HepG2 (cell line): ENCODE data around the gene CATSPERD. TPM values are rescaled to one million over a fixed set of nuclear protein-coding genes. Genes with fewer than 3 reads are reported as not detected.
A peak's percentile ranks its signal among the peaks of the same experiment; 100 is the strongest.

ENCODE experiments used
- DMTF1 ChIP-seq: sonication (generic); formaldehyde crosslinking; IDR thresholded peaks from 2 replicates; pipeline ENCODE4 v1.4.0; 2020; ENCODE audit warnings: mild to moderate bottlenecking, missing genetic modification reagents
- GRHL1 ChIP-seq: sonication (generic); formaldehyde crosslinking; conservative IDR thresholded peaks from 2 replicates; pipeline ENCODE4 v1.8.0; 2022; ENCODE audit warnings: missing genetic modification reagents
- KLF16 ChIP-seq, 2 experiments: sonication (generic) in 1 of 2; formaldehyde crosslinking in 1 of 2; IDR thresholded peaks; 2 replicates each; pipeline versions ENCODE4 v1.6.1 to v1.8.0; 2016 to 2023; ENCODE audit warnings: missing genetic modification reagents in 2 of 2, missing compliant biosample characterization in 1 of 2
- NCOA2 ChIP-seq: sonication (generic); formaldehyde crosslinking; IDR thresholded peaks from 2 replicates; pipeline ENCODE4 v1.8.0; 2022; ENCODE audit warnings: inconsistent platforms
- SPEN ChIP-seq: sonication (generic); formaldehyde crosslinking; IDR thresholded peaks from 2 replicates; pipeline ENCODE4 v1.5.1; 2020; ENCODE audit warnings: low read depth, mild to moderate bottlenecking, missing genetic modification reagents
- TBX3 ChIP-seq: fragments of 450-650 bp; IDR thresholded peaks from 2 replicates; pipeline ENCODE4 v1.6.1; 2017; ENCODE audit warnings: antibody characterized with exemption, mild to moderate bottlenecking, inconsistent platforms, borderline replicate concordance
- YEATS2 ChIP-seq: sonication (generic); formaldehyde crosslinking; IDR thresholded peaks from 2 replicates; pipeline ENCODE4 v1.4.0; 2020; ENCODE audit warnings: missing genetic modification reagents, borderline replicate concordance
- ZBTB43 ChIP-seq: sonication (generic); formaldehyde crosslinking; conservative IDR thresholded peaks from 2 replicates; pipeline ENCODE4 v1.4.0; 2020; ENCODE audit warnings: missing genetic modification reagents
- ZMAT5 ChIP-seq: sonication (generic); formaldehyde crosslinking; IDR thresholded peaks from 2 replicates; pipeline ENCODE4 v1.5.0; 2020; ENCODE audit warnings: mild to moderate bottlenecking, low read depth, missing genetic modification reagents, borderline replicate concordance
- ZNF101 ChIP-seq: sonication (generic); formaldehyde crosslinking; IDR thresholded peaks from 2 replicates; pipeline ENCODE4 v1.4.0; 2020; ENCODE audit warnings: mild to moderate bottlenecking, low read depth, missing genetic modification reagents, borderline replicate concordance
- ZNF574 ChIP-seq: sonication (generic); formaldehyde crosslinking; IDR thresholded peaks from 2 replicates; pipeline ENCODE4 v1.4.0; 2020; ENCODE audit warnings: missing genetic modification reagents
- ZNF883 ChIP-seq: sonication (generic); formaldehyde crosslinking; IDR thresholded peaks from 2 replicates; pipeline ENCODE4 v1.5.1; 2020; ENCODE audit warnings: mild to moderate bottlenecking, missing genetic modification reagents; ENCODE audit errors: not compliant biosample characterization
- polyA plus RNA-seq, 8 experiments: library from polyadenylated mRNA; depleted of rRNA in 3 of 8; stranded (reverse) in 7 of 8; unstranded in 1 of 8; fragments of >200 nt; fragmentation: Illumina TruSeq in 4 of 8; extraction: Trizol in 4 of 8; gene quantifications; 2 replicates each; pipeline versions ENCODE4 v1.2.1 to v1.2.3, GENCODE V29; 2011 to 2016; ENCODE audit warnings: low read depth in 4 of 8, missing spikeins in 1 of 8, mixed read lengths in 1 of 8; ENCODE audit not compliant: insufficient read depth in 1 of 8
- total RNA-seq, 5 experiments: library from RNA; depleted of rRNA; stranded (reverse); fragments of >200 nt; fragmentation: Illumina TruSeq; extraction: Trizol; gene quantifications; 2 replicates each; pipeline ENCODE4 v1.2.3, GENCODE V29; 2016; ENCODE audit warnings: low read depth in 1 of 5
- TF ChIP-seq, protein P1 (sequence below): sonication (generic); formaldehyde crosslinking; IDR thresholded peaks from 2 replicates; pipeline ENCODE4 v1.5.0; 2020; ENCODE audit warnings: missing genetic modification reagents

The CATSPERD gene
- total and polyA plus RNA-seq, 2 of the 13 experiments (the other 11 are each of a cell fraction or from before 2014, with no cell fraction given) = 0.04 TPM; not detected in 1

DNA sequence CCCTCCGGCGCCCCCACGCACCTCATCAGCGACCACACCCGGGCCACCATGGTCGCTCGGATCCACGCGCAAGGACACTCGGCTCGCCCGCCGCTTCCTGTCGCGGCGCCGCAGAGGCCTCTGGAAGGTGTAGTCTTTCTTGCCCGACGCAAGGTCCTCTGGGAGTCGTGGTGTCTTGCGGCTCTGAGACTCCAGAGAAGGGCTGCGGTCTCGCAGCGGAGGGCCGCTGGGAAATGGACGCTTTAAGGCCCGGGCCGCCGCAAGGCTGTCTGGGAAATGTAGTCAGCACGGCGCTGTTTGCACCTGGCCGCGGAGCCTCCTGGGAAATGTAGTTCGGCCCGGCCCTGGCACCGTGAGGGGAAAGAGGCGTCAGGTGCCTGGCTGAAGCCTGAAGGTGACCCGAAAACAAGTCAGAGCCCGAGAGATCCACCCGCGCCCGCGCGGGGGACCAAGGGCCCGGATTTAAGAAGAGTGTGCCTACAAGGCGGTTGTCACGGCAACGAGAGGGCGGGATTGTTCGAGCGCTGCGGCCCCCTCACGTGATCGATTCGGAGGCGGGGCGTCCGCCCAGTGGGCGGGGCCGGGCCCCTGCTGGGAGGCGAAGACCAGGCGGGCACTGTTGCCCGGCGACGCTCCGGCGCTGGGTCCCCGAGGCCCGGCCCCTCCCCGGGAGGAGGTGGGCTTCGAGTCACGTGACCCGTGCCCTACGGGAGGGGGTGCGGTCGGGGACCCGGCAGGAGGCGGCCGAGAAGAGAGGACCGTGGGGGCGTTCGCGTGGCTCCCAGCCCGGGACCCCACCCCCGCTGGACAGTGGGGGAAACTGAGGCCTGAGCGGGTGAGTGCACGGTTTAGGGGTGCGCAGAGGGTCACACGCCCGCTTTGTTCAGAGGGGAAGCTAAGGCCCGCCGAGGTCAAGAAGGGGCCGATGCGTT is 39.7 kb upstream of the CATSPERD start, which contains the start of the genes HSD11B1L and MICOS13 (continued):
- TF ChIP-seq GRHL1 (CRISPR knock-in tag) = no peak
- peak; percentile 38 for TF ChIP-seq ZNF883 (CRISPR knock-in tag)
- TF ChIP-seq KLF16 (CRISPR knock-in tag; IDR thresholded peaks at IDR 0.05) = peak in 1 of 2 experiments; percentile 49; a peak in 2 of 4 replicates
- peak; percentile 44; the same call in 1 of the 2 replicates for TF ChIP-seq TBX3
- peak; percentile 78; the same call in 1 of the 2 replicates for TF ChIP-seq YEATS2
- TF ChIP-seq ZNF101 = no peak
- TF ChIP-seq ZBTB43 (CRISPR knock-in tag) = no peak
- TF ChIP-seq, protein P1, sequence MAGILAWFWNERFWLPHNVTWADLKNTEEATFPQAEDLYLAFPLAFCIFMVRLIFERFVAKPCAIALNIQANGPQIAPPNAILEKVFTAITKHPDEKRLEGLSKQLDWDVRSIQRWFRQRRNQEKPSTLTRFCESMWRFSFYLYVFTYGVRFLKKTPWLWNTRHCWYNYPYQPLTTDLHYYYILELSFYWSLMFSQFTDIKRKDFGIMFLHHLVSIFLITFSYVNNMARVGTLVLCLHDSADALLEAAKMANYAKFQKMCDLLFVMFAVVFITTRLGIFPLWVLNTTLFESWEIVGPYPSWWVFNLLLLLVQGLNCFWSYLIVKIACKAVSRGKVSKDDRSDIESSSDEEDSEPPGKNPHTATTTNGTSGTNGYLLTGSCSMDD = no peak
- peak; percentile 76 for TF ChIP-seq SPEN (CRISPR knock-in tag)
- TF ChIP-seq DMTF1 = no peak
- peak; percentile 97 for TF ChIP-seq ZNF574 (CRISPR knock-in tag)
- no peak; the same call in 1 of the 2 replicates for TF ChIP-seq NCOA2 (CRISPR knock-in tag)
- TF ChIP-seq ZMAT5 (CRISPR knock-in tag) = no peak
